Neural cell (in vitro differentiated cells): ENCODE measurements around the gene GPR17.

Experiments used
- CTCF ChIP-seq: fragments of 450-650 bp; IDR thresholded peaks from 2 replicates; pipeline ENCODE4 v1.5.1; 2014; ENCODE audit warnings: antibody characterized with exemption, mild to moderate bottlenecking, moderate library complexity; ENCODE audit not compliant: poor library complexity, severe bottlenecking
- RAD21 ChIP-seq: fragments of 450-650 bp; conservative IDR thresholded peaks from 2 replicates; pipeline ENCODE4 v1.6.1; 2014; ENCODE audit warnings: antibody characterized with exemption, mild to moderate bottlenecking, moderate library complexity

GRCh38 chr2:127634066-127634617 is 11.8 kb upstream of the GPR17 start:
- TF ChIP-seq RAD21 = no peak
- no peak for TF ChIP-seq CTCF
